IPS DF 4.7 (cell line): ENCODE results near the gene MAMLD1.
"Not testable (repeated sequence)": the region's sequence is repeated elsewhere in the genome, so short reads cannot be mapped to it uniquely, and the experiment has no call there.

Source experiments
- DNase-seq: peaks from one replicate; pipeline ENCODE4 v3.0.0-alpha.2; 2013; ENCODE audit warnings: low spot score; ENCODE audit errors: extremely low read depth

The MAMLD1 gene, protein sequence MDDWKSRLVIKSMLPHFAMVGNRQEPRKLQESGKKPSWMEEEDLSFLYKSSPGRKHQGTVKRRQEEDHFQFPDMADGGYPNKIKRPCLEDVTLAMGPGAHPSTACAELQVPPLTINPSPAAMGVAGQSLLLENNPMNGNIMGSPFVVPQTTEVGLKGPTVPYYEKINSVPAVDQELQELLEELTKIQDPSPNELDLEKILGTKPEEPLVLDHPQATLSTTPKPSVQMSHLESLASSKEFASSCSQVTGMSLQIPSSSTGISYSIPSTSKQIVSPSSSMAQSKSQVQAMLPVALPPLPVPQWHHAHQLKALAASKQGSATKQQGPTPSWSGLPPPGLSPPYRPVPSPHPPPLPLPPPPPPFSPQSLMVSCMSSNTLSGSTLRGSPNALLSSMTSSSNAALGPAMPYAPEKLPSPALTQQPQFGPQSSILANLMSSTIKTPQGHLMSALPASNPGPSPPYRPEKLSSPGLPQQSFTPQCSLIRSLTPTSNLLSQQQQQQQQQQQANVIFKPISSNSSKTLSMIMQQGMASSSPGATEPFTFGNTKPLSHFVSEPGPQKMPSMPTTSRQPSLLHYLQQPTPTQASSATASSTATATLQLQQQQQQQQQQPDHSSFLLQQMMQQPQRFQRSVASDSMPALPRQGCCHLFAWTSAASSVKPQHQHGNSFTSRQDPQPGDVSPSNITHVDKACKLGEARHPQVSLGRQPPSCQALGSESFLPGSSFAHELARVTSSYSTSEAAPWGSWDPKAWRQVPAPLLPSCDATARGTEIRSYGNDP

DNA sequence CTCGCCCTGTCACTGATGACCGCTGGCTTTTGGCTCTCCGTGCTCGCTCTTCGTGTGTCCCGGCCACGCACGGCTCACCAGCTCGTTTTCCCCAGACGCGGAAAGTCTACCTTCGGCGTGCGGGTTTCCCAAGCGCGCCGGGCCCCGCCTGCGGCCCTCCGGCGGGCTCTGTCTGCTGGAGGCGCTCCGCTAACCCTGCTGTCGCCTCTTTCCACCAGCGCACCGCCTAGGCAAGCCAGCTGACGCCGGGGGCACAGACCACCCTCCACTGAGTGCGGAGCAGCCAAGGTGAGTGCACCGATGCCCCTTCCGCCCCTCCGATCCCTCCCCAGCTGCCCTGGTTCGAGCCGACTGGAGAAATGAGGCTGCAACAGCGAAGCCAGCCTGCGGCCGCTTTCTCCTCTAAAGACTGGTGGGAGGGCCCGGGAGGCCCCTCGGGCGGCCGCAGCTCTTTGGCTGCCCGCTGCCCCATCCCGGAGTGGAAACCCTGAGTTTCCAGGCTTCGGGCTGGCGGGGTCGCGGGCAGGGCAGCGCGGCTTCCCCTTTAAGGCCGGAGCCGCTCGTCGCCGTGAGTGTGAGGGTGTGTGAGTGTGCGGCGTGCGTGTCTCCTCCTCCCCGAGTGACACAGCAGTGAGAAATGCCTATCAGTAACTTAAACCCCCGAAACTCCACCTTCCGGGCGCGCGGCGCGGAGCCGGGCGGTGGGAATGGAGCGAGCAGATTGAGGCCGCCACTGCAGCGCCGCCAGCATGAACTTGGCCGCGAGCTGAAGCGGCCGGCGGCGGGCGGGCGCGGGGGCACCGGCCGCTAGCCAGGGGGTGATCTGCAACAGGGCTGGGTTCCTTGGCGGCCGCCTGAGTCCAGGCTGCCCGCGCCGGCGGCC, at the start of gene MAMLD1:
MAMLD1 (plus strand) TSS at position 719 of the 883 bp plus-strand sequence. CDS start 82,200 bp downstream, outside the sequence.
- no peak for DNase-seq

DNA sequence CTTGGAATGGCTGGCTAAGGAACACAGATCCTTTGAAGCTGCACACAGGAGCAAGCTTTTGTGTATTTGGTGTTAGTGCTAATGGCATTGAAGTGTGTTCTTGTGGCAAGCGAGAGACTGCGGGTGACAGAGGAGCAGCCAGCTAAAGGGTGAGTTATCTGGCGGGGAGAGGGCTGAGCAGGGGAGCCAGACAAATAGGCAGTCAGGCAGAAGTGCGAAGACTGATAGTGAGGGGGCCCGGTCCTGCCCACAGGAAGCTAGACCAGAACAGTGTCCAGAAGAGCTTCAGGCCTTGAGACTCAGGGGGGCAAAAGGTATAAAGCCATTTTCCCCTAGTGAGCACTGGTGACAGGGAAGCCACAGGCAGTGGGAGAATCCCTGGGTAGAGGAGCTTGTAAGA, 49.6 kb upstream of the MAMLD1 start:
- no peak for DNase-seq

DNA sequence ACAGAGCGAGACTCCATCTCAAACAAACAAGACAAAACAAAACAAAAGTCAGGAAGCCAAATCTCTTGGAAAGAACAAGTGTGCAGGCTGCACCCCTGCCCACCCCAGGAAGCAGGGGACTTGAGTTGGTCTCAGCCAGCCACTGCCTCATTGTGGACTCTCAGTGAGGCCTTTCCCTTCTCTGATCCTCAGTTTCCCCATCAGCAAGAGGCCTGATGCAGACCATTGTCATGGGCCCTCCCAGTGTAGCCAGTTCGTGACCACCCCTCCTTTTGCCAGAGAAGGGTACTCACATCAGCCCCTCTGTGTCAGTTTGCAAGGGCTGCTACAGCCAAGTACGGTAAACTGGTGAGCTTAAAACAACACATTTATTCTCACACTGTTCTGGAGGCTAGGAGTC, 48.9 kb upstream of the MAMLD1 start:
- no peak for DNase-seq

DNA sequence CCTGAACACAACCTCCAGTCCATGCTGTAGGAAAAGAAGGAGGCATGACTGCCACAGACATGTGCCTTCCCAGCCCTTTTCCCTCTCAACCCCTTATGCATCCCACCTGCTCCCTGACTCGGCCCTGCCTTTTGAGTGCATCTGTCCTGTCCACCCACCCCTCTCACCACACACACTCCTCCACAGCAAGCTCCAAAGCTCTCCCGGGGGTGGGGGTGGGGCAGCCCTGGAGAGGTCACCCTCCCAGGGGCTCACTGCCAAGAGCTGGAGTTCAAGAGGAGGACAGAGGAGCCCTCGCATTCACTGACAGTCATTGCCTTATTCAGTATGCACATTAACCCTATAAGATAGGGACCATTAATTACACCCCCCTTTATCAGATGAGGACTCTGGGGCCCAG, 46.6 kb upstream of the MAMLD1 start:
- DNase-seq = no peak

DNA sequence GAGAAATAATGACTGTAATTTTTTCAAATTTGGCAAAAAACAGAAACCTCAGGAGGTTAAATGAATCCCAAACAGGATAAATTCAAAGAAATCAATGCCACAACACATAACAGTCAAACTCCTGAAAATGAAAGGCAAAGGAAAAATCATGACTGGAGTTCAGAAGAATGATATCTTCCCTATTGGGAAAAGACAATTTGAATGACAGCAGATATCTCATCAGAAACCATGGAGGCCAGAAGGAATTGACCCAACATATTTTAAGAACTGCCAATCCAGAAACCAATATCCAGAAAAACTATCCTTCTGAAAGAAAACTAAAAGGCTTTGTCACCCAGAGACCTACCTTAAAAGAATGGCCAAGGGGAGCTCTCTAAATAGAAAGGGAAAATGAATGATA, 40.1 kb upstream of the MAMLD1 start:
- no peak for DNase-seq

DNA sequence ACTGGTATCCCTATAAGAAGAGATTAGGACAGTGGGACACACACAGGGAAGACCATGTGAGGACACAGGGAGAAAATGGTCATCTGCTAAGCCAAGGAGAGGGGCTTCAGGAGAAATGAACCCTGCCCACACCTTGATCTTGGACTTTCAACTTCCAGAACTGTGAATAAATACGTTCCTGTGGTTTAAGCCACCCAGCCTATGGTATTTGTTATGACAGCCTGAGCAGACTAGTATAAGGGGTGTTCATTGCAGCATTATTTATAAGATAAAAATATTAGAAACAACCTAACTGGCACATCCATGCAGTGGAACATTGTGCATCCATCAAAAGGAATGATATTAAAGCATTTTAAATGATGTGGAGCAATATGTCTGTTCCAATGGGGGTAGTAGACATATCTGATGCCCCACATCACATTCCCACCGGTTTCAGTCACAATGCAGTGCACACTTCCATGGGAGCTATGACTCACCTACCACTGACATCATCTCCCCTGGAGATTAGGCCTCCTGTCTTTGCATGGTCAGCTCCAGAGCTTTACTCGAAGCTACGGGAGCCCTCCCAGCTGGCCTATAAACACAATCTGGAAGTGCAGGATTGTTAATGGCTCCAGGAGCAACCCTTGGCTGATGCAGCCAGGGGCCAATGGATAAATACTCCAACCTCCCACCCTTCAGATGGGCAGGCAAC, 38.9 kb upstream of the MAMLD1 start:
- DNase-seq = no peak

DNA sequence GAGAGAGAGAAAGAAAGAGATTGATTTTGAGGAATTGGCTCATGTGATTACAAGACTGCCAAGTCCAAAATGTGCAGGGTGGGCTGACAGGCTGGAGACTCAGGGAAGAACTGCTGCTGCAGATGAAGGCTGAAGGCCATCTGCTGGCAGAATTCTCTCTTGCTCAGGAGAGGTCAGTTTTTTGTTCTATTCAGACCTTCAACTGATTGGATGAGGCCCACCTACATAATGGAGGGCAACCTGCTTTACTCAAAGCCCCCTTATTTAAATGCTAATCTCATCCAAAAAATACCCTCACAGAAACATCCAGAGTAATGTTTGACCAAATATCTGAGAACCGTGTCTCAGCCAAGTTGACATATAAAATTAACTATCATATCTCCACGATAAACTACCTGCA, 38.2 kb upstream of the MAMLD1 start:
- no peak for DNase-seq

DNA sequence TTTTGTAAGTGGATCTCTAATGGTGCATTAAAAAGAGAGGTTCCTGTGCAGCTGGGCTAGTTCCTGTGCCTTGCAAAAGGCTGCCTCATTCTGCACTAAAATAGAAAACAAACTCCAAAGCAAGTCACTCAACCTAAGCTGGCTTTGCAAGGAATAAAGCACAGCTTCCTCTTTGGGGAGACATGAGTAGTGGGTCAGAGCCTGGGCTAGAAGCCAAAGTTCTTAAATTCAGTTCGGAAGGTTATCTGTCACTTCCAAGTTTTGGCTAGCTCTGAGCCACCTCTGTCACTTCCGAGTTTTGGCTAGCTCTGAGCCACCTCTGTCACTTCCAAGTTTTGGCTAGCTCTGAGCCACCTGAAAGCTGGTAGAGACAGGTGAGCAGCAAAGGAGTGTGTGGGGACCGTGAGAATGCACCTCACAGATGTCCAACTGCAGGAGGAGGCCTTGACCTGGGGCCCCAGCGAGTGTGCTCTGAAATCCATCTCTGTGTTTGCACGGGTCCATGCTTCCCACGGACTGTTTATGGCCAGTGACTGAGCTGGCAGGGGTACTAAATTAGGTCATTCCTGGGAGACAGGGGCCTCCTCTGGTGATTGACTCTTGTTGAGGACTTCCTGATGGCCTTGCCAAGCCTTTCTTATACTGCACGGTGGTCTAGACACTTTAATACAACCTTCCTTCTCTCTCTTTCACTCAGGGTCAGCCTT, 36.4 kb upstream of the MAMLD1 start:
- DNase-seq = no peak

DNA sequence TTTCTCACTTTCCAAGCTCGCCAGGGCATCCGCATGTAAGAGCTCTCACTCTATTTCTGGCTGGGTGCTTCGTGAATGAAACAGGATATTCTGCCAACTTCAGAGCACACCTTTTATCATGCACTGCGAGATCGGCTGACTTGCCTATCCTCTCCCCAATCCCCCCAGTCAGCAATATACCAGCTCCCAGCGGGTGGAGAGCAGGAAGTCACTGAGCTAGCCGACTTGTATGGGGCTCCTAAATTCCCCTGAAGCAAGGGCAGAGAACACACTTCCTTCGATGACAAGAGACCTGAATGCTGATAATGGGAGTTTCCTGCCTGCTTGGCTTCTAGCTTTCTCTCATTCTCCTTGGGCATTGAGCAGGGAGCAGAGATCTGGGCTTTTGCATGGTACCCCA, 33.8 kb upstream of the MAMLD1 start:
- no peak for DNase-seq

DNA sequence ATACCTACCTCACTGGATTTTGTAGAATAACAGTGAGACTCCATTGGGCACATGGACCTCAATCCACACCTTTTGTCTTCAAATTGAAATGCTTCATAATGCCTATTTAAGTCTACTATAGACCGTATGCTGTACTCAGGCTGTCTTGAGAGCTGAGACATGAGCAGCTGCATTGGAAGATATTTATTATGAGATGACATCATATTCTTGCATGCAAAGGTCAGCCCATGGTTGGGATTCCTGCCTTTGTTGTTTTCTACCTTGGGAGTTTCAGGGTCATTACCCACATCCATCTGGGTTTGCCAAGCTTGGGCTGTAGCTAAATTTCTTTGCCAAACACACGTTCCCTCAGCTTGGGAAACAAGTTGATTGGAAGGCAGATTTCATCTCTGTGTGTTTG, 33.2 kb upstream of the MAMLD1 start:
- DNase-seq = no peak

DNA sequence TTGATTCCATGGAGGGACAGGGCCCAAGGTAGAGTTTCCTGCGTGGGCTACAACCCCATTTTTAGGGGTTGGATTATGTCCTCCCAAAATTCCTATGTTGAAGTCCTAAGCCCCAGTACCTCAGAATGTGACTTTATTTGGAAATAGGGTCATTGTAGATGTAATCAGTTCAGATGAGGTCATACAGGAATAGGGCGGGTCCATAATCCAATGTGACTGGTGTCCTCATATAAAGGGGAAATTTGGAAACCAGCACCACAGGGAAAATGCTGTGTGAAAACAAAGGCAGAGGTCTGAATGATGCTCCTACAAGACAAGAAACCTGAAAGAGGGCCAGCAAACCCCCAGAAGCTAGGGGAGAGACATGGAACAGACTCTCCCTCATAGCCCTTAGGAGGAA, 31.1 kb upstream of the MAMLD1 start:
- no peak for DNase-seq

DNA sequence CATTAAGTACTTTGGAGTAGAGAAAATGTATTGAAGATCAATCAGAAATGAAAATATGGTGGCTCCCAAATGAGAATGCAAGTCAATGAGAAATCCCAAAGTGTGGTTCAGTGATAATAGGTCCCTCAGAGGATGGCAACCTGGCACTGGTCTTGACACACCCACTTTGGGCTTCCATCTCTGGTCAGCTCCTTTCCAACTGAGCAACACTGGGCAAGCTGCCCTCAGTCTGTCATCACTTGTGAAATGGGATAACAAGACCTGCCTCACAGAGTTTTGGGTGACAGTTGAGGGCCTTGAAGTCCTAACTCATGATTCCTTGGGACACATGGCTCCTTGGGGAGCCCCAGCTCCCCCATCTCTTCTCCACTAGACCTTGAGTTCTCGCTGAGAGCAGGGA, 29.0 kb upstream of the MAMLD1 start:
- no peak for DNase-seq

DNA sequence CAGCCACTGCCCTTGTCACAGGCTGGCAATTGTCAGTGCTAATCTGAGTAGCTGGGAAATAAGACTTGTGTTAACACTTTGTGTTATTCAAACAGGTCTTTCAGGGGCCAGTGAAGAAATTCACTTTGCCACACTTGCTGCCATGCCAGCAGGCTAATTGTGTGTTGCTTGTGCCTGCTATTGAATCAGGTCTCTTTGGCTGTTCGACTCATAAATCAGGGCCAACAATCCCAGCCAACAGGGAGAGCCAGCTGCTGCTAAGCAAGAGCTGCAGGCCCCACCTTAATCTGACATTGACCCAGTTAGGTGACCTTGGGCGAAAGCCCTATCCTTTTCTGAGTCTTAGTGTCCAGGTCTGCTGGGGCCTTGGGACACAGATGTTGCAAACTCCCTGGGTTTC, 28.1 kb upstream of the MAMLD1 start:
- no peak for DNase-seq

DNA sequence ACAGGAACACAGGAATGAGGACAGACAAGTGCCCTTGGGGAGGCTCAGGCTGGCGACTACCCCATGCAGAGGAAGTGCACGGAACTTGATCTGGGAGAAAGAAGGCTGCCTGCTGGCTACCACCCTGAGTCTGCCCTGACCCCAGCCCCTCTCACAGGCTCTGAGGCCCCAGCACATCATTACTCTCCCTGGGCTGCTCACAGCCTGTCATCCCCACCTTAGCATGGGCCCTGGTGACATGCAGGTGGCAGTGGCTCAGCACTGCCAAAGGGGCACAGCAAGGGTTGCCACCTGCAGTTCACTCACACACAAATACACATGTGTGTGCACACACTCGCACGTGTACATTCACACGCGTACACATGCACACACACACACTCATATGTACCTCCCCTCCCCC, 26.1 kb upstream of the MAMLD1 start:
- no peak for DNase-seq

DNA sequence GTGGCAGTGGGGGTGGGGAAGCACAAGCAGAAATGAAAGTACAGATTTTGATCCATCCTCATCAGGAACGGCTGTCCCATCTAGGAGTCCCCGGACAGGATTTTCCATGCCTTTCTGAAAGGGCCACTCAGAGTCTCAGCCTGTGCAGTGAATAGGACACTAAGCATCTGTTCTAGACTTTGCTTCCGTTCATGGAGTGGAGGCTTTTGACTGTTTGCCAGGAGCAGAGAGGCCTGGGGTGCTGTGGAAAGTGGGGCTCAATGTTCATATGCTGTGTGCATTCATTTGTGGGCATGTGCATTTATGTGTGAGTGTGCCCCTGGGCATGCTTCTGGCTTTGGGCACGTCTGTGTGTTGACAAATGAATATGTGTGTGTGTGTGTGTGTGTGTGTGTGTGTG, 25.6 kb upstream of the MAMLD1 start:
- no peak for DNase-seq

DNA sequence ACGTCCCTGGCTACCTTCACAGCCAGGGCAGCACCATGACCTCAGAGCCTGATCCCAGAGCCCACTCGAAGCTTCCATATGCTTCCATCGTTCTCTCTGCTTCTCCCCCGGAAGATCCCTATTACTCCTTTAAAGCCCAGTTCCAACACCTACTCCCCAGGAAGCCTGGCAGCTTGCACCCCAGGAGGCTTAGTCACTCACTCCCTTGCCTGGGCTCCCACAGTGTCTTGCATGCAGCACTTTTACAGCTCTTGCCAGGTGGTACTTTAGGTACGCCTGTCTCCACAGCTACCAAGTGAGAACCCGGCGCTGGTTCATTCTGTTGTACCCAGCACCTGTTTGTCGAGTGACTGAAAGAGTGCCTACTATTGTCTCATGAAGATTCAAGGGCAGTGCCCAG, 24.5 kb upstream of the MAMLD1 start:
- no peak for DNase-seq

DNA sequence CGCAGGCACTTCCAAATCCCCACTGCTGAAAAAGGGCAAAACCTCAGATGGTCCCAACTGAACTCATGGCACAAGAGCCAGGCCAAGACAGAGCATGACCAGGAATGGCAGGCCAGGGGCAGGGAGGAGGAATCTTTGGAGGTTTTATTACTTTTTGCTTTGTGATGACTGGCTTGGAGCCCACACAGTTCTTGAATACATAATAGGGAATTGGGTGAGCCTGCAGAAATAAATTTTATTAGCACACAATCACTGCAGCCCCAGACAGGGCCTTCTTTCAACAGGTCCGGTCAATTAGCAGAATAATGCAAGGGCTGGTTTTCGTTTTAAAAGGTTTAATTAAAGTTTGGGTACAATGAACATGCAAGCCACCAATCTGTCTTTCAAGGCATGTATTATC, 23.4 kb upstream of the MAMLD1 start:
- DNase-seq = no peak

DNA sequence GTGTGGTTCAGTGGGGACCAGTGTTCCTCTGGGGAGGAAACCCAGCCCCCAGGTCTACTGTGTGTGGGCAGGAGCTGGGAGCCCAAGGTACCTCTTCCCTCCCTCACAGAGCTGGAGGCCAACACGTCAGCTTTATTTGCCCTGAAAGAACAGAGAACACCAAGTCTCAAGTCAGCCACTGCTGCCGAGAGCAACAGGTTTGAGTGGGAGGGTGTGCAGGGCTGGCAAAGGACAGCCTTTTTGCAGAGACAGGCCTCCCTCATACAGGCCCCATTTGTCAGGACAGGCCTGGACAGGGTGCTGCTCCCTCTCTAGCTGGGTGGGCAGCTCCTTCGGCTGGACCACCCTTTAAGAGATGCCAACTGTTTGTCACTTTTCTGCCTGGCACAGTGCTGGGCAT, 22.8 kb upstream of the MAMLD1 start:
- DNase-seq = not testable (repeated sequence)

DNA sequence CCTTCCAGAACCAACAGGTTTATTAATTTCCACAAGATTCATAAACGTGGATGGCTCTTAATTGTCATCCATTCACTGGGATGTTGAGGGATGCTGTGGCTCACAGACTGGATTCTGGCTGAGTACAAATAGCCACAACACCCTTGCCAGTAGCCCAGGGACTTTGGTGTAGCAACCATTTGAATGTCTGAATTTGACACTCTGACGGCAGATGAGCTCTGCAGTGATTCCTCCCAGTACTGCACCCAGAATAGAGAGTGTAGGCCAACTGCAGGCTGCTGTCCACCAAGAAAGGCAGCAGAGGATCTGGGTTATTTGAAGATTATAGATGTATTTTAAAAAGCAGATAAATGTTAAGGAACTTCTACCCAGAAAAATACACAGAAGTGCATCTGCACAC, 15.6 kb upstream of the MAMLD1 start:
- DNase-seq = no peak

DNA sequence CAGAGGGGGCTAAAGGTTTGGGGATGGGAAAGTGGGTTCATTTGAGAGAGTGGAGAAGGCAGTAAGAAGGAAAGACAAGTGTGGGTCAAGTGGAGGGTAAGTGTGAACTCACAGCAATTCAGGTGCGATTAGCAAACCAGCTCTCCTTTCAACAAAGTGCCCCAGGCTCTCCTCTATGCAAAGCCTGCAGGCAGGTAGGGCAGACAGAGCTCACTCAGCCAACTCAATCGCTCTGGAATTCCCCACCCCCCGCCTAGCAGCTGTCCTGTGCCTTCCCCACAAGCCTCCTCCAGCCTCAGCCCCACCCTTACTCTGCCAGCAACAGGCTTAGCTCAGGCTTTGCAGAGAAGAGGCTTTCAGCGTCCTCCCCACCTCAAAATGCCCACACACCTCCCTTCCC, 14.8 kb upstream of the MAMLD1 start:
- no peak for DNase-seq

DNA sequence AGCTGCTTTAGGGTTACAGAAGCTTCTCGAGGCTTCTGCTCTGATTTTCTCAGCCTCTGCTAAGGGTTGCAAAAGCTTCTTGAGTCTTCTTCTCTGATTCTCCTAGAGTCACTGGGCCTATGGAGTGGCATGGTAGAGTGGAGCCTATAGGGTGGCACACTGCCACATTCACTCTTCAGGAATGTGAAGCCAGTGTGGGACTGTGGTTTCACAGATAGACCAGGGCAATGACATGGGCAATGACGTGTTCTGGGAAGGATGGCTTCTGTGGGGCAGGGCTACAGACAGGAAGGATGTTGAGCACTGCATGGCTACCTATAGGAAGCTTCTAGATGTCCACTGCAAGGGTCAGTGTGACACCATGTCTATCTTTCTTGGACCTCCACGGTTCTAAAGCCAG, 11.0 kb upstream of the MAMLD1 start:
- DNase-seq = no peak
